Measurements from ENCODE around the gene ZNF385A. TPM values are rescaled to one million over a fixed set of nuclear protein-coding genes. Genes with fewer than 3 reads are reported as not detected.

ZNF385A gene
- total and polyA plus RNA-seq, 9 of the 15 experiments (the other 6 are each of a cell fraction or from before 2014, with no cell fraction given), result 1.0 to 111 (median 7.7) TPM

DNA sequence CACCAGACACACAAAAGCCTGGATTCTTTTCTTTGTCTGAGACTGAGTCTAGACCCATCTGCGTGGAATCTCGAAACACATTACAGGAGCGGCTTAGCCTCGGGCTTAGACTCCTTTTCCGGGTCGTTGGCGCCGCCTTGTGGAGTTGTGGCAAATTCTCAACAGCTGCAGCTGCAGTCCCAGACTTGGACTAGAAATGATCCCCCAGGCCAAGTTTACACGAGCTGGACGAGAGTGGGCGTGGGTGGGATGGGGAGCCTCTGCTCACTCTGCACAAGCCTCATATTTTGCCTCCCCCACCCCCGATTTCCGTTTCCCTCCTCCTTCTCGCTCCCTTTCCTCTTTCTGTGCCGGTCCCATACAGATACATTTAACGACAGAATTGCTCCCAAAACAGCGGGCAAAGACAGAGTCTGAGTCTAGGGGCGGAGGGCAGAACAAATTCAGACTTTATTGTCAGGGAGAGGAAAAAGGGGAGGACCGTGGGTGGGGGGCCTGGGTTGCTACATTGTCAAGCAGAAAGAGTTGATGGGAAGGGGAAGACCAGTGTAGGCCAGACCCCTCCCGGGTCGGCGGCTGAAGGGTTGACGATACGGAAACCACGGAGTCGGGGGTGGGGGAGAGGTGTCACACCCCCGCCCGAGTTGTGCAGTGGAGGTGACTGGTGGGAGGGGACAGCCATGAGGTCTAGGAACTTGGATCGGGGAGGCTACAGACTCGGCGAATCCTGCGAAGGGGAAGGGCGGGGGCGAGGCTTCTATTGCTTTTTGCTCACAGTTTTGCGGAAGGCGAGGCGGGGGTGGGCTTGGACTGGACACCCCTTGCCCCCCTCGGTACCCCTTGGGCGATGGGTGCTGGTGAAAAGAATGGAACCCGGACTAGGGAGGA lies 15.6 kb downstream of the ZNF385A start (continued):
- TF ChIP-seq MAZ (CRISPR knock-in tag; conservative IDR thresholded peaks at IDR 0.05 in 1 of 2, IDR thresholded peaks at IDR 0.05 in 1 of 2) (no peak; a peak in 2 of 4 replicates), CREB1 (IDR thresholded peaks at IDR 0.05) (peak; percentile 37; the same call in 1 of the 2 replicates), CREB1 (CRISPR knock-in tag; IDR thresholded peaks at IDR 0.05) (0 out of 2 replicates have a peak, but pooled peaks have one; percentile 15), HIVEP1 (CRISPR knock-in tag; IDR thresholded peaks at IDR 0.05) (no peak), POLR2H (tag; IDR thresholded peaks at IDR 0.05; ENCODE audit: low read depth) (no peak), U2AF1 (optimal IDR thresholded peaks at IDR 0.05; ENCODE audit: low read depth, low read length) (no peak), CBX3 (IDR thresholded peaks at IDR 0.05; ENCODE audit: borderline replicate concordance in 1 of 2, low read length in 2 of 2) (no peak), NFIC (IDR thresholded peaks at IDR 0.05) (0 out of 2 replicates have a peak, but pooled peaks have one; percentile 3), ZSCAN32 (CRISPR knock-in tag; IDR thresholded peaks at IDR 0.05) (no peak), TRIM24 (IDR thresholded peaks at IDR 0.05) (peak in 1 of 2 experiments; percentile 5; a peak in 1 of 4 replicates), BDP1 (IDR thresholded peaks at IDR 0.05; ENCODE audit: insufficient read depth, insufficient read length) (no peak), MTA1 (IDR thresholded peaks at IDR 0.05; ENCODE audit: borderline replicate concordance) (no peak), RAD21 (CRISPR knock-in tag; conservative IDR thresholded peaks at IDR 0.05 in 1 of 2, IDR thresholded peaks at IDR 0.05 in 1 of 2) (peak; percentile 84 to 92), FOXK2 (conservative IDR thresholded peaks at IDR 0.05 in 1 of 2, IDR thresholded peaks at IDR 0.05 in 1 of 2; ENCODE audit: low read depth in 2 of 2) (peak; percentile 44 to 98; a peak in 3 of 4 replicates), ASH1L (IDR thresholded peaks at IDR 0.05; ENCODE audit: borderline replicate concordance, low read depth, partially characterized antibody) (peak; percentile 23), BHLHE40 (IDR thresholded peaks at IDR 0.05; ENCODE audit: low read length) (peak; percentile 45; the same call in 1 of the 2 replicates), SP1 (CRISPR knock-in tag; IDR thresholded peaks at IDR 0.05) (peak; percentile 37; the same call in 1 of the 2 replicates), MCM3 (IDR thresholded peaks at IDR 0.05) (no peak), ATF7 (IDR thresholded peaks at IDR 0.05) (peak; percentile 96), DACH1 (IDR thresholded peaks at IDR 0.05; ENCODE audit: partially characterized antibody) (peak; percentile 31), NFATC3 (IDR thresholded peaks at IDR 0.05) (no peak), ZNF589 (CRISPR knock-in tag; IDR thresholded peaks at IDR 0.05; ENCODE audit: low read depth) (no peak; the same call in 1 of the 2 replicates), ARID1B (IDR thresholded peaks at IDR 0.05) (peak; percentile 60; the same call in 1 of the 2 replicates), KDM1A (IDR thresholded peaks at IDR 0.05) (peak in 1 of 2 experiments; percentile 80; a peak in 1 of 4 replicates), ATF1 (CRISPR knock-in tag; IDR thresholded peaks at IDR 0.05) (no peak), ATF1 (tag; IDR thresholded peaks at IDR 0.05) (0 out of 2 replicates have a peak, but pooled peaks have one; percentile 23)
- TF ChIP-seq, protein P1, sequence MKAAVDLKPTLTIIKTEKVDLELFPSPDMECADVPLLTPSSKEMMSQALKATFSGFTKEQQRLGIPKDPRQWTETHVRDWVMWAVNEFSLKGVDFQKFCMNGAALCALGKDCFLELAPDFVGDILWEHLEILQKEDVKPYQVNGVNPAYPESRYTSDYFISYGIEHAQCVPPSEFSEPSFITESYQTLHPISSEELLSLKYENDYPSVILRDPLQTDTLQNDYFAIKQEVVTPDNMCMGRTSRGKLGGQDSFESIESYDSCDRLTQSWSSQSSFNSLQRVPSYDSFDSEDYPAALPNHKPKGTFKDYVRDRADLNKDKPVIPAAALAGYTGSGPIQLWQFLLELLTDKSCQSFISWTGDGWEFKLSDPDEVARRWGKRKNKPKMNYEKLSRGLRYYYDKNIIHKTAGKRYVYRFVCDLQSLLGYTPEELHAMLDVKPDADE (conservative IDR thresholded peaks at IDR 0.05; ENCODE audit: control insufficient read depth, low read depth, low read length), result 0 out of 2 replicates have a peak, but pooled peaks have one; percentile 24
- TF ChIP-seq, protein P2, sequence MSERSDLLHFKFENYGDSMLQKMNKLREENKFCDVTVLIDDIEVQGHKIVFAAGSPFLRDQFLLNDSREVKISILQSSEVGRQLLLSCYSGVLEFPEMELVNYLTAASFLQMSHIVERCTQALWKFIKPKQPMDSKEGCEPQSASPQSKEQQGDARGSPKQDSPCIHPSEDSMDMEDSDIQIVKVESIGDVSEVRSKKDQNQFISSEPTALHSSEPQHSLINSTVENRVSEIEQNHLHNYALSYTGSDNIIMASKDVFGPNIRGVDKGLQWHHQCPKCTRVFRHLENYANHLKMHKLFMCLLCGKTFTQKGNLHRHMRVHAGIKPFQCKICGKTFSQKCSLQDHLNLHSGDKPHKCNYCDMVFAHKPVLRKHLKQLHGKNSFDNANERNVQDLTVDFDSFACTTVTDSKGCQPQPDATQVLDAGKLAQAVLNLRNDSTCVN (CRISPR knock-in tag; IDR thresholded peaks at IDR 0.05), result 0 out of 2 replicates have a peak, but pooled peaks have one; percentile 62
